H9 (cell line): Measurements from ENCODE around the gene IRF4. TPM values are rescaled to one million over a fixed set of nuclear protein-coding genes. Genes with fewer than 3 reads are reported as not detected.

Experiments used
- DNase-seq: peaks from one replicate; pipeline ENCODE4 v3.0.0-alpha.2; 2017
- H2AFZ ChIP-seq: one replicate; pipeline ENCODE4 v1.6.1; 2013; ENCODE audit warnings: mild to moderate bottlenecking, low read length, control low read depth, moderate library complexity
- H2AK5ac ChIP-seq: 2 replicates; pipeline ENCODE4 v1.6.1; 2013; ENCODE audit warnings: low read length, control low read depth, mixed read lengths; ENCODE audit not compliant: insufficient read length
- H2BK120ac ChIP-seq: one replicate; pipeline ENCODE4 v1.6.1; 2013; ENCODE audit warnings: low read depth, mild to moderate bottlenecking, low read length, control low read depth, inconsistent platforms; ENCODE audit not compliant: poor library complexity, severe bottlenecking
- H2BK12ac ChIP-seq: 2 replicates; pipeline ENCODE4 v1.6.1; 2013; ENCODE audit warnings: low read length, control low read depth, mixed read lengths, low read depth; ENCODE audit not compliant: insufficient read length
- H2BK15ac ChIP-seq: 2 replicates; pipeline ENCODE4 v1.6.1; 2013; ENCODE audit warnings: low read depth, low read length, control low read depth
- H2BK20ac ChIP-seq: one replicate; pipeline ENCODE4 v1.6.1; 2013; ENCODE audit warnings: low read depth, mild to moderate bottlenecking, low read length, control low read depth, inconsistent platforms; ENCODE audit not compliant: poor library complexity, severe bottlenecking
- H2BK5ac ChIP-seq: 2 replicates; pipeline ENCODE4 v1.6.1; 2013; ENCODE audit warnings: low read length, control low read depth, mixed read lengths; ENCODE audit not compliant: insufficient read length
- H3K14ac ChIP-seq: 2 replicates; pipeline ENCODE4 v1.6.1; 2013; ENCODE audit warnings: low read length, control low read depth; ENCODE audit not compliant: insufficient read depth
- H3K18ac ChIP-seq: 2 replicates; pipeline ENCODE4 v1.6.1; 2013; ENCODE audit warnings: low read depth, mild to moderate bottlenecking, mixed read lengths, low read length, control low read depth; ENCODE audit not compliant: insufficient read length
- H3K23ac ChIP-seq: 2 replicates; pipeline ENCODE4 v1.6.1; 2013; ENCODE audit warnings: low read length, control low read depth, mixed read lengths, low read depth; ENCODE audit not compliant: insufficient read length
- H3K23me2 ChIP-seq: 2 replicates; pipeline ENCODE4 v1.6.1; 2013; ENCODE audit warnings: low read depth, mild to moderate bottlenecking, mixed read lengths, low read length, control low read depth; ENCODE audit not compliant: insufficient read length, poor library complexity, severe bottlenecking
- H3K27ac ChIP-seq: 2 replicates; pipeline ENCODE4 v1.5.1; 2013; ENCODE audit warnings: low read length, control low read depth, mixed read lengths, low read depth; ENCODE audit not compliant: insufficient read length
- H3K27me3 ChIP-seq: 2 replicates; pipeline ENCODE4 v1.6.1; 2013; ENCODE audit warnings: low read length, control low read depth, inconsistent platforms; ENCODE audit not compliant: insufficient read depth
- H3K4ac ChIP-seq: 2 replicates; pipeline ENCODE4 v1.6.1; 2013; ENCODE audit warnings: low read depth, mild to moderate bottlenecking, control low read depth, inconsistent platforms, low read length, moderate library complexity
- H3K4me1 ChIP-seq: 2 replicates; pipeline ENCODE4 v1.6.1; 2013; ENCODE audit warnings: low read length, control low read depth, inconsistent platforms; ENCODE audit not compliant: insufficient read depth
- H3K4me2 ChIP-seq: 2 replicates; pipeline ENCODE4 v1.6.1; 2013; ENCODE audit warnings: low read length, control low read depth, mixed read lengths; ENCODE audit not compliant: insufficient read length, insufficient read depth
- H3K56ac ChIP-seq: 2 replicates; pipeline ENCODE4 v1.6.1; 2013; ENCODE audit warnings: low read depth, mild to moderate bottlenecking, mixed read lengths, low read length, control low read depth; ENCODE audit not compliant: insufficient read length
- H3K79me1 ChIP-seq: 2 replicates; pipeline ENCODE4 v1.6.1; 2013; ENCODE audit warnings: low read depth, mild to moderate bottlenecking, moderate library complexity, low read length, control low read depth, inconsistent platforms; ENCODE audit not compliant: insufficient read depth, poor library complexity, severe bottlenecking
- H3K79me2 ChIP-seq: 2 replicates; pipeline ENCODE4 v1.6.1; 2013; ENCODE audit warnings: low read length, control low read depth, inconsistent platforms; ENCODE audit not compliant: insufficient read depth
- H3K9ac ChIP-seq: 2 replicates; pipeline ENCODE4 v1.6.1; 2013; ENCODE audit warnings: low read length, control low read depth, mixed read lengths; ENCODE audit not compliant: insufficient read length; ENCODE audit errors: extremely low read depth
- H3K9me3 ChIP-seq: one replicate; pipeline ENCODE4 v1.6.1; 2013; ENCODE audit warnings: low read depth, low read length, inconsistent platforms; ENCODE audit not compliant: control insufficient read depth
- H3T11ph ChIP-seq: one replicate; pipeline ENCODE4 v1.6.1; 2013; ENCODE audit warnings: mild to moderate bottlenecking, low read length, control low read depth, inconsistent platforms
- H4K20me1 ChIP-seq: one replicate; pipeline ENCODE4 v1.6.1; 2013; ENCODE audit not compliant: control insufficient read depth, insufficient read length, insufficient read depth
- H4K5ac ChIP-seq: 2 replicates; pipeline ENCODE4 v1.6.1; 2013; ENCODE audit warnings: low read depth, mild to moderate bottlenecking, mixed read lengths, low read length, control low read depth; ENCODE audit not compliant: insufficient read length
- H4K8ac ChIP-seq: replicated peaks from 2 replicates; pipeline ENCODE4 v1.6.1; 2013; ENCODE audit warnings: low read length, control low read depth, mixed read lengths, low read depth; ENCODE audit not compliant: insufficient read length
- H4K91ac ChIP-seq: 2 replicates; pipeline ENCODE4 v1.6.1; 2013; ENCODE audit warnings: low read depth, mild to moderate bottlenecking, moderate library complexity, mixed read lengths, low read length, control low read depth; ENCODE audit not compliant: insufficient read length
- H3K27ac Mint-ChIP-seq, 3 experiments: 2 replicates in 2 of 3; 3 replicates in 1 of 3; pipeline ENCODE4 v1.8.0; 2020 to 2021; ENCODE audit warnings: mixed read lengths in 3 of 3, mild to moderate bottlenecking in 1 of 3, moderate library complexity in 1 of 3
- H3K27me3 Mint-ChIP-seq: 2 replicates; pipeline ENCODE4 v1.8.0; 2021; ENCODE audit warnings: low read depth, mild to moderate bottlenecking, moderate library complexity, mixed read lengths
- H3K36me3 Mint-ChIP-seq, 3 experiments: 2 replicates in 2 of 3; 3 replicates in 1 of 3; pipeline ENCODE4 v1.8.0; 2020 to 2021; ENCODE audit warnings: low read depth in 3 of 3, mixed read lengths in 3 of 3; ENCODE audit not compliant: insufficient read depth in 1 of 3
- H3K4me1 Mint-ChIP-seq, 2 experiments: 2 replicates each; pipeline ENCODE4 v1.8.0; 2020; ENCODE audit warnings: mixed read lengths in 2 of 2
- H3K4me3 Mint-ChIP-seq, 2 experiments: 2 replicates in 1 of 2; 3 replicates in 1 of 2; pipeline ENCODE4 v1.8.0; 2020 to 2021; ENCODE audit warnings: mild to moderate bottlenecking in 2 of 2, mixed read lengths in 2 of 2, moderate library complexity in 1 of 2
- H3K9me3 Mint-ChIP-seq, 2 experiments: 2 replicates in 1 of 2; 3 replicates in 1 of 2; pipeline ENCODE4 v1.8.0; 2020; ENCODE audit warnings: mild to moderate bottlenecking in 2 of 2, mixed read lengths in 2 of 2, moderate library complexity in 1 of 2
- CTCF ChIP-seq: fragments of 200-600 bp; sonication (generic); conservative IDR thresholded peaks from 3 replicates; pipeline ENCODE4 v1.8.0; 2021; ENCODE audit warnings: antibody characterized with exemption, mild to moderate bottlenecking
- WGBS: extraction: QIAGEN DNeasy Blood & Tissue Kit; methylation state at CpG from one replicate; pipeline ENCODE4 v1.1.7; 2013; ENCODE audit warnings: missing lambda C conversion rate, low lambda C conversion rate, mixed read lengths; ENCODE audit not compliant: insufficient read length; ENCODE audit errors: extremely low coverage; 5-methylcytosine and 5-hydroxymethylcytosine counted together
- total RNA-seq: library from RNA; stranded (reverse); gene quantifications from 2 replicates; pipeline ENCODE4 v1.2.1, GENCODE V29; 2021

Gene IRF4
- total RNA-seq, 1 experiment from 2014 or later, result 0.31 TPM

GRCh38 chr6:348860-349396, 42.6 kb upstream of the IRF4 start:
- Mint-ChIP-seq H3K4me1 (peaks cover 8 to 10% of the 10 kb centered on the region in 2 experiments; a peak in 3 of 4 replicates), H3K9me3 (peaks cover 93 to 98% of the 10 kb centered on the region in 2 experiments), H3K27me3 (peaks cover 4% of the 10 kb centered on the region), H3K4me3 (no peak overlapping the region), H3K36me3 (peaks cover 18 to 49% (median 22%) of the 10 kb centered on the region in 3 experiments), H3K27ac (no peak overlapping the region)
- no CpG with 5 or more reads among the region's 21 CpGs for WGBS
- Histone ChIP-seq H4K91ac (no peak overlapping the region), H4K5ac (no peak overlapping the region), H3K79me1 (no peaks in the 10 kb centered on the region), H3K27me3 (no peaks in the 10 kb centered on the region), H3K4ac (no peak overlapping the region), H3K23ac (no peak overlapping the region), H3K18ac (no peak overlapping the region), H3K9me3 (peaks cover 80% of the 10 kb centered on the region), H2BK12ac (no peak overlapping the region), H2BK15ac (no peak overlapping the region), H3K14ac (no peak overlapping the region), H4K20me1 (no peaks in the 10 kb centered on the region), H3K79me2 (no peaks in the 10 kb centered on the region), H2AK5ac (no peak overlapping the region), H3K9ac (no peak overlapping the region), H3K27ac (no peak overlapping the region), H3K56ac (no peak overlapping the region), H2BK5ac (no peak overlapping the region), H3K4me2 (no peak overlapping the region), H2BK120ac (no peak overlapping the region), H2AFZ (no peak overlapping the region), H3K23me2 (no peaks in the 10 kb centered on the region), H3T11ph (no peak overlapping the region), H3K4me1 (no peaks in the 10 kb centered on the region), H4K8ac (no peak overlapping the region), H2BK20ac (no peak overlapping the region)
- DNase-seq, result no peak
- TF ChIP-seq CTCF, result no peak
